ENCODE data around the gene TRIO.

TRIO gene

DNA sequence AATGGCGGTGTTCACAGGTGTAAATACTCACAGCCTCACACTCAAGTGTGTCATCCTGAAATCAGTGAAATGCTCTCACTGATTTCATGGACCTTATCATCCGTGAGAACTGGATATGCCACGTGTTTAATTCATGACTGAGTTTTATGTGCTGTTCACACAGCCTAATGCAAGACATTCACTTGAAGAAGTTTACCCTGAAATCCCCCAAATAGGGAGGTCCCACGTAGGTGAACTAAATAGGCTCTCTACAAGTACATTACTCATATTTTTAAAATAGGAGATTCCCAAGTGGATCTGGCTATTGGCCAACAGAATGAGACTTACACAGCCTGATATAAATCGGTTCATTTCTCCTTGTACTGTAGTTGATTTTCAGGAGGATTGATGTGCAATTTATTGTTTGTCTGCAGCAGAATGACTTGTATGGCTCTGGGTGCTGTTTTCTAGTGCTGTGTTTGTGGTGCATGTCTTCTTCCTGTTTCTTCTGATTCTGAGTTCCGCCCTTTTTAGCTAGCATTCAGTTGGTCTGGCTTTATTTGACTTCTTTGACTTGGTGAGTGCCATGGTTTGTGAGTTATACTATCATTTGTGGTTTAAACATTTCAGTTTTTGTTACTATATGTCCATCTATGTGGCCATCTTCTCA lies 25.1 kb downstream of the TRIO start (continued):
- TF ChIP-seq, protein P1, sequence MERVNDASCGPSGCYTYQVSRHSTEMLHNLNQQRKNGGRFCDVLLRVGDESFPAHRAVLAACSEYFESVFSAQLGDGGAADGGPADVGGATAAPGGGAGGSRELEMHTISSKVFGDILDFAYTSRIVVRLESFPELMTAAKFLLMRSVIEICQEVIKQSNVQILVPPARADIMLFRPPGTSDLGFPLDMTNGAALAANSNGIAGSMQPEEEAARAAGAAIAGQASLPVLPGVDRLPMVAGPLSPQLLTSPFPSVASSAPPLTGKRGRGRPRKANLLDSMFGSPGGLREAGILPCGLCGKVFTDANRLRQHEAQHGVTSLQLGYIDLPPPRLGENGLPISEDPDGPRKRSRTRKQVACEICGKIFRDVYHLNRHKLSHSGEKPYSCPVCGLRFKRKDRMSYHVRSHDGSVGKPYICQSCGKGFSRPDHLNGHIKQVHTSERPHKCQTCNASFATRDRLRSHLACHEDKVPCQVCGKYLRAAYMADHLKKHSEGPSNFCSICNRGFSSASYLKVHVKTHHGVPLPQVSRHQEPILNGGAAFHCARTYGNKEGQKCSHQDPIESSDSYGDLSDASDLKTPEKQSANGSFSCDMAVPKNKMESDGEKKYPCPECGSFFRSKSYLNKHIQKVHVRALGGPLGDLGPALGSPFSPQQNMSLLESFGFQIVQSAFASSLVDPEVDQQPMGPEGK (CRISPR knock-in tag; IDR thresholded peaks at IDR 0.05; ENCODE audit: borderline replicate concordance) = no peak
- TF ChIP-seq ZC3H10 (CRISPR knock-in tag; IDR thresholded peaks at IDR 0.05) = no peak
- no peak for TF ChIP-seq TCF4 (CRISPR knock-in tag; IDR thresholded peaks at IDR 0.05; ENCODE audit: borderline replicate concordance)
- no peak for TF ChIP-seq GLIS3 (CRISPR knock-in tag; IDR thresholded peaks at IDR 0.05)
- no peak for TF ChIP-seq SNAI2 (CRISPR knock-in tag; IDR thresholded peaks at IDR 0.05)
- TF ChIP-seq RARB (CRISPR knock-in tag; IDR thresholded peaks at IDR 0.05) = no peak
- no peak for TF ChIP-seq ZNF8 (CRISPR knock-in tag; IDR thresholded peaks at IDR 0.05)
- TF ChIP-seq CSDC2 (CRISPR knock-in tag; IDR thresholded peaks at IDR 0.05) = no peak
- TF ChIP-seq, protein P2, sequence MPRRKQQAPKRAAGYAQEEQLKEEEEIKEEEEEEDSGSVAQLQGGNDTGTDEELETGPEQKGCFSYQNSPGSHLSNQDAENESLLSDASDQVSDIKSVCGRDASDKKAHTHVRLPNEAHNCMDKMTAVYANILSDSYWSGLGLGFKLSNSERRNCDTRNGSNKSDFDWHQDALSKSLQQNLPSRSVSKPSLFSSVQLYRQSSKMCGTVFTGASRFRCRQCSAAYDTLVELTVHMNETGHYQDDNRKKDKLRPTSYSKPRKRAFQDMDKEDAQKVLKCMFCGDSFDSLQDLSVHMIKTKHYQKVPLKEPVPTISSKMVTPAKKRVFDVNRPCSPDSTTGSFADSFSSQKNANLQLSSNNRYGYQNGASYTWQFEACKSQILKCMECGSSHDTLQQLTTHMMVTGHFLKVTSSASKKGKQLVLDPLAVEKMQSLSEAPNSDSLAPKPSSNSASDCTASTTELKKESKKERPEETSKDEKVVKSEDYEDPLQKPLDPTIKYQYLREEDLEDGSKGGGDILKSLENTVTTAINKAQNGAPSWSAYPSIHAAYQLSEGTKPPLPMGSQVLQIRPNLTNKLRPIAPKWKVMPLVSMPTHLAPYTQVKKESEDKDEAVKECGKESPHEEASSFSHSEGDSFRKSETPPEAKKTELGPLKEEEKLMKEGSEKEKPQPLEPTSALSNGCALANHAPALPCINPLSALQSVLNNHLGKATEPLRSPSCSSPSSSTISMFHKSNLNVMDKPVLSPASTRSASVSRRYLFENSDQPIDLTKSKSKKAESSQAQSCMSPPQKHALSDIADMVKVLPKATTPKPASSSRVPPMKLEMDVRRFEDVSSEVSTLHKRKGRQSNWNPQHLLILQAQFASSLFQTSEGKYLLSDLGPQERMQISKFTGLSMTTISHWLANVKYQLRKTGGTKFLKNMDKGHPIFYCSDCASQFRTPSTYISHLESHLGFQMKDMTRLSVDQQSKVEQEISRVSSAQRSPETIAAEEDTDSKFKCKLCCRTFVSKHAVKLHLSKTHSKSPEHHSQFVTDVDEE (CRISPR knock-in tag; IDR thresholded peaks at IDR 0.05) = no peak

DNA sequence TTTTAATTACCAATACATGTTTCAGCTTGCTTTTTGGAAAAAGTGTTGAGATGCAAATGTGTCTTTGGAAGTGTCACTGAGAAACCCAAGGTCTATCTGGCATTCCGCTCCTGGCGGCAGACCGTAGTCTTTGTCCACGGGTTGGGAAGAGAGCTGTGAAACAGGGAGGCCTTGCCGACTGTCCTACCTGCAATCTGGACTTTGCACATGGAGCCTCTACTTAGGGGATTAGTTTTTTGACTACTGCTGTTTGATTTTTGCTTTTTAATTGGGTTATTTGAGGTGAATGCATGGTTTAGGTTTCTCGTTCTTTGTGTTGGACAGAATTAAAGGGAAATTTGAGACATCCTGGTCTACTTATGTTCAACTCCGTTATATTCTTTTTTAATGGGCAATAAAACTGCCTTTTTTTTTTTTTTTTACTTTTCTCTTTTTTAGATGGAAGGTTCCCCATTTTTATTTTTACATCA lies 25.7 kb downstream of the TRIO start:
- TF ChIP-seq, protein P1 (CRISPR knock-in tag; IDR thresholded peaks at IDR 0.05; ENCODE audit: borderline replicate concordance) = no peak
- TF ChIP-seq ESRRG (CRISPR knock-in tag; IDR thresholded peaks at IDR 0.05) (no peak), ZFP30 (CRISPR knock-in tag; IDR thresholded peaks at IDR 0.05) (no peak), TCF4 (CRISPR knock-in tag; IDR thresholded peaks at IDR 0.05; ENCODE audit: borderline replicate concordance) (no peak), BACH2 (CRISPR knock-in tag; IDR thresholded peaks at IDR 0.05; ENCODE audit: borderline replicate concordance) (no peak), GLIS3 (CRISPR knock-in tag; IDR thresholded peaks at IDR 0.05) (no peak), TOX (CRISPR knock-in tag; IDR thresholded peaks at IDR 0.05; ENCODE audit: borderline replicate concordance) (no peak), ZC3H10 (CRISPR knock-in tag; IDR thresholded peaks at IDR 0.05) (no peak), ISL1 (CRISPR knock-in tag; IDR thresholded peaks at IDR 0.05) (no peak), ZNF565 (CRISPR knock-in tag; conservative IDR thresholded peaks at IDR 0.05; ENCODE audit: low read depth) (no peak), ZFP3 (CRISPR knock-in tag; IDR thresholded peaks at IDR 0.05) (no peak)
- TF ChIP-seq, protein P3, sequence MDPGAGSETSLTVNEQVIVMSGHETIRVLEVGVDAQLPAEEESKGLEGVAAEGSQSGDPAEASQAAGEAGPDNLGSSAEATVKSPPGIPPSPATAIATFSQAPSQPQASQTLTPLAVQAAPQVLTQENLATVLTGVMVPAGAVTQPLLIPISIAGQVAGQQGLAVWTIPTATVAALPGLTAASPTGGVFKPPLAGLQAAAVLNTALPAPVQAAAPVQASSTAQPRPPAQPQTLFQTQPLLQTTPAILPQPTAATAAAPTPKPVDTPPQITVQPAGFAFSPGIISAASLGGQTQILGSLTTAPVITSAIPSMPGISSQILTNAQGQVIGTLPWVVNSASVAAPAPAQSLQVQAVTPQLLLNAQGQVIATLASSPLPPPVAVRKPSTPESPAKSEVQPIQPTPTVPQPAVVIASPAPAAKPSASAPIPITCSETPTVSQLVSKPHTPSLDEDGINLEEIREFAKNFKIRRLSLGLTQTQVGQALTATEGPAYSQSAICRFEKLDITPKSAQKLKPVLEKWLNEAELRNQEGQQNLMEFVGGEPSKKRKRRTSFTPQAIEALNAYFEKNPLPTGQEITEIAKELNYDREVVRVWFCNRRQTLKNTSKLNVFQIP (CRISPR knock-in tag; IDR thresholded peaks at IDR 0.05; ENCODE audit: borderline replicate concordance, low read depth) = no peak
- TF ChIP-seq, protein P2 (CRISPR knock-in tag; IDR thresholded peaks at IDR 0.05) = no peak
- no peak for ATAC-seq

DNA sequence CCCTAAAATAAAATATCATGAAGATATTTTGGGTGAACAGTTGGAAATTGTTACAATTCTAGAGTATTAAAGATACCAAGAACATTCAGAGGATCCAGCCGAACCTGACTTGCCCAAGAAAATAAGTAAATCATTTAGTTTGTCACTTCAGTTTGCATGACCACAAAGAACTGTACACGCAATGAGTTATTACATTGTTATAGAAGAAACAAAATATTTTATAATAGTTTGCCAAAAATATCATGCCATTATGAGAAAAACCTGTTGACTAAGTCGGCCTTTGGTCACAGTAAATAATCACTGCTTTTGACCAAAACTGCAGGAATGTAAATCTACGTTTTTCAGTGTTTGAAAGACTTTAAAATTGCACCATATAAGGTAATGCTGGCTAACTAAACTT lies 27.9 kb downstream of the TRIO start:
- ATAC-seq = no peak
- no peak for TF ChIP-seq TOX (CRISPR knock-in tag; IDR thresholded peaks at IDR 0.05; ENCODE audit: borderline replicate concordance)
- TF ChIP-seq RARB (CRISPR knock-in tag; IDR thresholded peaks at IDR 0.05) = no peak
- no peak for TF ChIP-seq GLIS3 (CRISPR knock-in tag; IDR thresholded peaks at IDR 0.05)
- no peak for TF ChIP-seq BACH2 (CRISPR knock-in tag; IDR thresholded peaks at IDR 0.05; ENCODE audit: borderline replicate concordance)
- no peak for TF ChIP-seq ARNTL (CRISPR knock-in tag; IDR thresholded peaks at IDR 0.05; ENCODE audit: borderline replicate concordance, low read depth)
- no peak for TF ChIP-seq PPARA (CRISPR knock-in tag; IDR thresholded peaks at IDR 0.05; ENCODE audit: borderline replicate concordance)
- TF ChIP-seq, protein P3 (CRISPR knock-in tag; IDR thresholded peaks at IDR 0.05; ENCODE audit: borderline replicate concordance, low read depth) = no peak
- TF ChIP-seq, protein P4, sequence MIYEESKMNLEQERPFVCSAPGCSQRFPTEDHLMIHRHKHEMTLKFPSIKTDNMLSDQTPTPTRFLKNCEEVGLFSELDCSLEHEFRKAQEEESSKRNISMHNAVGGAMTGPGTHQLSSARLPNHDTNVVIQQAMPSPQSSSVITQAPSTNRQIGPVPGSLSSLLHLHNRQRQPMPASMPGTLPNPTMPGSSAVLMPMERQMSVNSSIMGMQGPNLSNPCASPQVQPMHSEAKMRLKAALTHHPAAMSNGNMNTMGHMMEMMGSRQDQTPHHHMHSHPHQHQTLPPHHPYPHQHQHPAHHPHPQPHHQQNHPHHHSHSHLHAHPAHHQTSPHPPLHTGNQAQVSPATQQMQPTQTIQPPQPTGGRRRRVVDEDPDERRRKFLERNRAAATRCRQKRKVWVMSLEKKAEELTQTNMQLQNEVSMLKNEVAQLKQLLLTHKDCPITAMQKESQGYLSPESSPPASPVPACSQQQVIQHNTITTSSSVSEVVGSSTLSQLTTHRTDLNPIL (CRISPR knock-in tag; IDR thresholded peaks at IDR 0.05; ENCODE audit: low read depth) = no peak
- no peak for TF ChIP-seq ESRRG (CRISPR knock-in tag; IDR thresholded peaks at IDR 0.05)
